ENCODE results near the gene EFCAB6.

DNA sequence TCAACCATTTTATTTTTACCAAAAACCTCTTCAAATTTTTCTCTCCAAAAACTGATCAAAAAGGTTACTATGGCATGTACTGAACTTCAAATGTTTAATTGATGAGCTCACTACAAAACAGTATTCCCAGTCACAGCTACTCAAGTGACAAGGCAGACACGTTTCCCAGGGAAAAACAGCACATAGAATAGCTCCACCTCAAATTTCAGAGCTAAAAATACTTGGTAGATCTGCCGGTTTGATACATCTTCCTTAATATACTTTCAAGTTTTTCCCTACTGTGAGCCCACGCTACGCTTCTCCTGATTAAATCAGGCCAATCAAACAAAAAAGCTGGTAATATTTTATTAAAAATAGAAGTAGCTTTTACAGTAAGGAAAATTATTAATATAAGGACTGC, 100.4 kb downstream of the EFCAB6 start:
- TF ChIP-seq CTCF (IDR thresholded peaks at IDR 0.05) (no peak), POLR2A (IDR thresholded peaks at IDR 0.05) (no peak)

Data from heart left ventricle (tissue), 13 donors.